Activated gamma-delta T cell treated with Interleukin-2 at 50 U/mL for 16 hours (primary cell): ENCODE measurements around the gene TPX2.

Source experiments
- DNase-seq: peaks from one replicate; pipeline ENCODE4 v3.0.0-alpha.2; 2020

Gene TPX2

DNA sequence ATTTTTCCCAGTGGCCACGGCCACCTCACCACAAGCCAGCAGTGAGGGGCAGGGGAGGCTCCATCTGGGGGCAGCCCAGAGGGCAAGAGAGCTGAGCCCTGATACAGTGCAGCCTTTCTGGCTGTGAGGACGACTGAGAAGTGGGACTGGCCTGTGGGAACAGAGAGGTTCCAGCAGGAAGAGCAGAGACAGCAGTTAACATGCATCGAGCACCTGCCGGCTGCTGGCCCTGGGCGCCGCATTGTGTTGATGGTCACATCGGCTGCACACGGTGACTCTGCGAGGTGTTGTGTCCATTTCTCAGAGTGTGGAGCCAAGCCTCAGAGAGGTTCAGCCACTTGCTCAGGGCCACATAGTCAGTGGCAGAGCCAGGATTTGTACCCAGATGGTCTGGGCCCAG is 96.5 kb downstream of the TPX2 start:
- DNase-seq: no peak

DNA sequence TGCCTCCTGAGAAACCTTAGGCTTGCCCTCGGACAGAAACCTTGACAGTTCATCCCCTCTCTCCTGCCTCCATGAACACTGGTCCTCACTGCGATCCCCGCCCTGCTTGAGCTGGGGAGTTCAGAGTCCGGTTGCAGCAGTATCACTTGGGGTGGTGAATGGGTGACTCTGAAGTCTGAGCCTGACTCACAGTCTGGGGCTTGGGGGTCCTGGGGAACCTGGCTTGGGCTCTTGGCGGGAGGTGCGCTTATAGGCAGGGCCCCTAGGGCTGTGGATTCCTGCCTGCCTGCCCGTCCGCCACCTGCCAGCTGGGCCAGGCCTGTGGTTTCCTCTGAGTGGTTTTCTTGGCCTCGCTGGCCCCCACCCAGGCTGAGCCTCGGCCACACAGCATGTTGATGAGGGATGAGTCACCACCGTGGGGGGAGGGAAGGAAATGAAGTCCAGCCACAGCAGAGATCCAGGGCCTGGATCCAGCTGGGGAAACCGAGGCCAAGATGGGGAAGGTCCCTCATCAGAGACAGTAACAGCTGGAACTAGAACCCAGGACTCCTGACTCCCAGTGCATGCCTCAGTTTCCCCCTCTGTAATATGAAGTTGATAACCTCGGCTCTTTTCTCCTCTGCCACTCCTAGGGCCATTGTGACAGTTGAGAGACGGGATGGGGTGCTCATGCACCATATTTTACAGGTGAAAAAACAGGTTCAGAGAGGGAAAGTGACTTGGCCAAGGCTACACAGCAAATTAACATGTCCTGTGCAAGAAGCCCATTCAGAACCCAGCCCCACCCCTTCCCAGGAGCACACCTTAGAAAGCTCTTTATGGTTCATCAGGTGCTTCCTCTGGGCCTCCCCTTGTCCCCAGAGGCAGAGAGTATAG is 97.1 kb downstream of the TPX2 start:
- DNase-seq: peak; percentile 23

DNA sequence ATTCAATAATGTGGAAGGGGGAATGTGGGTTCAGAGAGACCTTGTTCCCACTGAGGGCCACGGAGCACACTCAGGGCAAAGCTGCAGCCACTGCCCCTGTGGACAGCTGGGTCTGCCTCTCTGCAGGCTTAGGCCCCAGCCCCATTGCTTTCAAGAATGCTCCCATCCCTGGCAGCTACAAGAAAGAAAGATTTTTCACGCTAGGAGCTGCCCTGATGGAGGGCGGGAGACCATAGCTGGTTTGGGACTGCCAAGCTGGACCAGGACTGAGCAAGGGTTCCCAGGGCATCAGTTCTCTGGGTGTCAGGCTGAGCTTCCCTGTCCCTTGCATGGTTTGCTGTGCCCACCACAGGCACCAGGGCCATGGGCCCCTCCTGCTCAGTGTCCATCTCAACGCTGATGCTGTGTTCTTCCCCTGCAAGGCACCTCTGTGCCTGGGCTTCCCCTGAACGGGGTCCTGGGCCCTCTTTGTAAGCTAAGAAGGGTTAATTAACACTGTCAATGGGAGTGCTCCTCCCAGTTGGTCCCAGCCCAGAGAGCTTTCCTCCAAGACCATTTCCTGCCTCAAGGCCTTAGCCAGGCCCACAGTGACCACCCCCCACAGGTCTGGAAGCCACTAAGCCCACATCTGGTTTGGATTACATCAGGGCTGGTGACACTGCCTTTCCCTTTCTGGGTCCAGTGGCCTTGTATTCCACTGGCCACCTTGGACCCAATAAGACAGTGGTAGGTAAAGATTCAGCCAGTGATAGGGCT is 97.9 kb downstream of the TPX2 start:
- no peak for DNase-seq

DNA sequence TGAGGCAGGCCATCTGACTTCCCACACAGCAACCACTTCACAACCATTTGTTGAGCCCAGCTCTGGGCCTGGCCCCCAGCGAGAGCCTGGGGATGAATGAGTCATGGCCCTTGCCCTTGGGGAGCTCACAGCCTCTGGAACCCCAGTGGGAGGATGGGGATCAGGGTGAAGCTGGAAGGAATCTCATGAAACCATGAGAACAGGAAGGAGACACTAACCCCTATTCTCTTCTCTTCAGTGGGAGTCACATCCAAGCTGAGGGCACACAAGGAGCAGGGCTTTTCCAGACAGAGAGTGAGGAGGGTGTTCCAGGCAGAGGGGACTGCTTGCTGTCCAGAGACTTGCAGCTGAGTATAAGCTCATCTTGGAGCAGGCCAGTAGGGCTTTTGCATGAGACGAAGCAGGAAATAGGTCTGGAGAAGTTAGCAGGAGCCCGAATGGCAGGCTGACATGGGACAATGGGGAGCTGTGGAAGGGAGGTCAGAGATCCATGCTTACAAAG is 98.9 kb downstream of the TPX2 start:
- no peak for DNase-seq

DNA sequence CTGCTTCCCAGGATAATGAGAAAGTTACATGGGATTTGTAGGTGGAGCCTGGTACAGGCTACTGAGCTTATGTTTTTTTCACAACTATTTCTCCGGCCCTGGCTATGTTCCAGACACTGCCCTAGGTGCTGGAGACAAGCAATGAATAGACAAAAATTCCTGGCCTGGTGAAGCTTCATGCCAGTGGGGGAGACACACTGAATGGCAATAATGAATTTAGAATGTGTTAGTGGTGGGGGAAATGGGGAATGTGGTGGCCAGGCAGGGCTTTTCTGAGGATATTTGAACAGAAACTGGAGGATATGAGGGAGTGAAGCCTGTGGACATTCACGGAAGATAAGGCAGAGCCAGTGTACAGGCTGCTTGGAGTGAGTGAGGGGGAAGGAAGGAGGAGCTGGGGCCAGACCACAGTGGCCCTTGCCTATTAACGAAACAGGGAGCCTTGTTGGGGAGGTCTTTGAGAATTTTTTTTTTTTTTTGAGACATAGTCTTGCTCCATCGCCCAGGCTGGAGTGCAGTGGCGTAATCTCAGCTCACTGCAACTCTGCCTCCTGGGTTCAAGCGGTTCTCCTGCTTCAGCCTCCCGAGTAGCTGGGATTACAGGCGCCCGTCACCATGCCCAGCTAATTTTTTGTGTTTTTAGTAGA is 99.7 kb downstream of the TPX2 start:
- DNase-seq: no peak

DNA sequence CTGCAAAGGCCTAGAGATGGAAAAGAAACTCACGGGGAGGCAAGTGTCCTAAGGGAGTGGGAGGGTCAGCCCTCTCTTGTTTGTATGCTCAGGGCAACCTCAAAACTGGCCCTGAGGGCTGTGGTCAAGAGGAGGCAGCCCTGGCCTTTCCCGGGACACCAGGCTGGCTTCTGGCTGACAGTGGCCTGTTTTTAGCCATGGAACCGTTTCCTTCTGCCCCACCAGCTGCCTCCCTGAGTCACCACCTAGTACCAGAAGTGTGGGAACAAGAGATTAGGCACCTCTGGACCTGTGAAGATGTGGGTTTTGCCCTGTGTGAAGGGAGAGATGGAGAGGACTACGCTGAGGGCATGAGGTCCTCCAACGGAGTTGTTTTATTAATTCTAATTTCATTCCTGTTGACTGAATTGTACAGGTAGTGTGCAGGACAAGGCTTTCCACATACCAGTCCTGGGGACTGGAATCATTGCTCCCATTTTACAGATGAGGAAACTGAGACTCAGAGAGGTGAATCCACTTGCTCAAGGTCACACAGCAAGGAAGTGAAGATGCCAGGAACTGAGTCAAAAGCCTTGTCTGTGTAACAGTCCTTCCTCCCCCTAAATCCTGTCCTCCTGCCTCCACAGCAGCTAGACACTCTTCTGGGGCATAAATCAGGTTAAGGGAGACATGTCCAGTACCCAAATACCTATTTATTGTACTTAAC is 100.8 kb downstream of the TPX2 start:
- DNase-seq: no peak

DNA sequence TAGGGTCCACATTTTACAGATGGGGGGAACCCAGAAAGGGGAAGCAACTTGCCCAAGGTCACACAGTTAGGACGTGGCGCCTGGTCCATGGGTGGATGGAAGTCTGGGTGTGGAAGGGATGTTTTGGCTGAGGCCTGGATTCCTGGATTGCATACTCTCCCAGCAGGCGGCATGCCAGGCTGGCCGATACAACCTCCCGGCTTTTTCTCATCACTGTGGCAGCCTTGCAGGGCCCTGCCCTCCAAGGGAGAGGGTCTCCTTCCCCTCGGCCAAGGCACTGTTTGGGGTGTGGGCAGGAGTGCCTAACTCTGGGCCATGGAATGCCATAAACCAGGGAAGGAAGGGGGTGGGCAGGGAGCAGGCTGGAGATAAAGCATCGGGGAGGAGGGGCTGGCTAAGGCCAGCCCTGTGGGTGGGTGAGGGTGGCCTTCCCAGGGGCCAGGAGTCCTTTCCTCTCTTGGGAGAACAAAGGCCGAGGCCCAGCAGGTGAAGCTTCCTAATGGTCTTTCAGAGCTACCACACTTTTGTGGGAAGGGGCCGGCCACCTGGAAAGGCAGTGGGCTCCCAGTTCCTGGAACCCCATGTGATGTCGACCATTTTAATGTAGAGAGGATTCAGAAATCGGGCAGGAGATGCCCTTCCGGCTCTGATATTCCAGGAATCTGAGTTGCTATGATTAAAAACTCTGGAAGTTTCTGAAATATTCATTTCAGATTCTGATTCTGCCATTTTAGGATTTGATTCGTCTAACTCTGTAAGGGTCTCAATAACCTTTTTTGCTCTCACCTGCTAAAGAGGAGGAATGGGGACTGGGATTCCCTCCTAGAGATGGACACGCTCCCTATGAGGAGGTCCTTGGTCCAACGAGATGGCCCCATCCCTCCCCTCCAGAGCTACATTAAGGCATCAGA is 102.1 kb downstream of the TPX2 start:
- no peak for DNase-seq

DNA sequence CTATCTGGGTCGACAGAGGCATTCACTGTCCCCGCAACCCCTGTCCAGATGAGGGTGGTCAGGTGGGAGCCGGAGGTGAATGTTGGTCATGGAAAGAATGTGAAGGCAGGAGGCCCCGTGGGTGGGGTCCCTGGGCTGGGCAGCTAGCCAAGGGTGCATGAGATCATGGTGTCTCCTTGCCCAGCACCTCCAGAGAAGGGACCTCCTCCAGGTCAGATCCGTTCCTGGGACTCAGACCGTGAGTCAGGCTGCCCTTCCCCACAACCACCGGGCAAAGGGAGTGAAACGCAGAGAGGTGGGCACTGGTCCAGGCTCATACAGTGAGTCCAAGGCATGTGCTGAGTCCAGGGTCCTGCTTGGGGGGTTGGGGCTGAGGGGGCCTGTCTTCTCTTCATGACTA is 102.8 kb downstream of the TPX2 start:
- no peak for DNase-seq

DNA sequence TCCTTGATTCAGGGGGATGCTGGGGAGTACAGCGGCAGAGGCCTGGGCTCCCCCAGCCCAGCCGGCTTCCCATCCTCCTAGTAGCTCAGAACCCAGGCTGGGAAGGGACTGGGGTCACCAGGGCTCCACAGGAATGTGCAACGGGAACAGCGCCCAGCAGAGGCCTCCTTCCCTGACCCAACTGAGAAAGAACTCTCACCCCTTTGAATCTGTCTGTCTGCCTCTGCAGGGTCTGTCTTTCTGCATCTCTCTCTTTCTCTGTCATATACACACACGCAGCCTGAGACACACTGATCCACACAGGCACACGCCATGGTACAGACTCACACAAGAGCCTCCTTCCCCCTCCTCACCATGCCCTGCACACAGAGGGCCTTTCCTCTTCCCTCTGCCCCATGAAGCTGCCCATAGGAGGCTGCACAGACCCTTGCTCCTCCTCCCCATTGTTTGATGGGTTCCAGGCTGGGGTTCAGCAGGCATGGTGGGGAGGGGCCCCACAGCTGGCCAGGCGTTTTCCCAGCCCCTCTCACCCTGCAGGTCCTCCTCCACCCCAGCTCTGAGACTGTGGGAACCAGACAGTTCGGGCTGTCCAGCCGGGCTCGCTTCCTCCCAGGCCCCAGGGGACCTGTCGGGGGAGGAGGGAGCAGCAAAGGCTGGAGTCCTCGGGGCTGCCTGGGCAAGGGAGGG is 103.5 kb downstream of the TPX2 start:
- no peak for DNase-seq

DNA sequence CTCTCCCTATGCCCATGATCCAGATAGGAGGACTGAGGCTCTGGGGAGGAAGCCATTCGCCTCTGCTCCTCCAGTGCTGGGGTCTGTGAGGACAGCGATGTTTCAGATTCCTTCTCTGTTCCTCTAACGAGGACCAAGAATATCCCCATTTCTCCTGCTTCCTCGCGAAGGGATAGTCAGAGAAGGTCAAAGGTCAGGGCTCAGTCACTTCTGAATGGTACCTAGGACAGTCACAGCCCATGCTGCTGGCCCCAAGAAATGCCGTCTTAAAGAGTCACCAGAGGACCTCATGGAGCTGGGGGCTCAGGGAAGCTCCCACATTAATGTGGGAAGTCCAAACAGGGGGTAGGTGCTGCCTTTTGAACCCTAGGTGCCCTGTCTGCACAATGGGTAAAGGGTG is 104.2 kb downstream of the TPX2 start:
- no peak for DNase-seq

DNA sequence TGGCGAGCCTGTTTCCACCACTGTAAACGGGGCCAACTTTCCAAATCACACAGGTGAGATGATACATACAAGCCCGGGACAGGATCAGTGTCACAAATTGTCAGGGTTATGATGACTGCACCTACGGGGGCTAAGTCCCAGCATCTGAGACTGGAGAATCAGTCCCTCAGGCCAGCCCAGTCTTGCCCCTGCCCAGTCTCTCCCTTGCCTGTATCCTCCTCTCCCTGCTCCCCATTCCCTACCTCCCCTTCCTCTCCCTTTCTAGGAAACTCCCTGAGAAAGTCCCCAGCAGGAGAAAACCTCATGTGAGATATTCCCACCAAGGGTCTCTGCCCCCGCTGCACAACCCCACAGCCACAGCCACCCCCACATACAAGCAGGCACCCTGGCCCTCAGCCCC is 104.8 kb downstream of the TPX2 start:
- no peak for DNase-seq

DNA sequence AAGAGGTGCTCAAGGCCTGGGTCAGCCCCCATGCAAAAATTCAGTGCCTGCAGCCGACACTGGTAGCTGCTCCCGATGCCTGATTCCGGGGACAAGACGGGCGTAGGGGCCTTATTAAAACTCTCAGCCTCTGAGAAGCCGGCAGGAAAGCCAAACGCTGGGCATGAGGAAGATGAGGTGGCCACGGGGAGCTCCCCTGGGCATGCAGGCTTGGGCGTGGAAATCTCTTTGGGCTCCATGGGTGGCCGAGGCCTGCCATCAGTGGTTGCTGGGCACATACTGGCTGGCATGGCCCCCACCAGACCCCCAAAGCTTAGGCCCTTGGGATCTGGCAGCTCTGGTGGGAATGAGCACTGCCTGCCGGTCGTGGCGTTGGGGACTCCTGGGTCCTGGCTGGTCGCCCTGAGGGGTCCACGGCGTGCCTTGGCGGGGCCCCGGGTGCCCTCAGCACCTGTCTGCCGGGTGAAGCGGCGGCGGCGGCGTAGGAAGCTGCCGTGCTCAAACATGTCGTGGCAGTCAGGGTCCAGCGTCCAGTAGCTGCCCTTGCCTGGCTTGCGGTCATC is 105.7 kb downstream of the TPX2 start:
- no peak for DNase-seq

DNA sequence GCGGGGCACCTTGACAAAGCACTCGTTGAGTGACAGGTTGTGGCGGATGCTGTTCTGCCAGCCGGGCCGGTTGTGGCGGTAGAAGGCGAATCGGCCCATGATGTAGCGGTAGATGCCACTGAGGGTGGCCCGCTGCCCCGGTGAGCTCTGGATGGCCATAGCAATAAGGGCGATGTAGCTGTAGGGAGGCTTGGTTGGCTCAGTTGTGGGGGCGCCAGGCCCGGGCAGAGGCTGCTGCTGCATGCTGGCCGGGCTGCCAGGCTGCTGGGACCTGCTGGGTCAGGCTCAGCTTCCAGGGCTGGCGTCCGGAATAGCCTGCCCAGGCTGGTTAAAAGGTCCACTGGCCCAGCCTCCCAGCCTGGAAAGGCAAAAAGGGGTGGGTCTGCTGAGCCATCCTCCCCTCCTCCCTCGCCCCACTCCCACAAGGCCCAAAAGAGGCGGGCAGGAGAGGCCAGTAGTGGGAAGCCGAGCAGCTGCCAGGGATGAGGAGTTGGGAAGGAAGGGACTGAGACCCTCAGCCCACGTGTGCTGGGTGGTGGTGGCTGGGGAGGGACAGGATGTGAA is 106.3 kb downstream of the TPX2 start, which contains the start of gene FOXS1:
Gene FOXS1, minus strand, starts transcription at position 305 of the 564 bp plus-strand sequence. Its CDS starts 62 bp downstream, at position 243.
- DNase-seq: no peak

DNA sequence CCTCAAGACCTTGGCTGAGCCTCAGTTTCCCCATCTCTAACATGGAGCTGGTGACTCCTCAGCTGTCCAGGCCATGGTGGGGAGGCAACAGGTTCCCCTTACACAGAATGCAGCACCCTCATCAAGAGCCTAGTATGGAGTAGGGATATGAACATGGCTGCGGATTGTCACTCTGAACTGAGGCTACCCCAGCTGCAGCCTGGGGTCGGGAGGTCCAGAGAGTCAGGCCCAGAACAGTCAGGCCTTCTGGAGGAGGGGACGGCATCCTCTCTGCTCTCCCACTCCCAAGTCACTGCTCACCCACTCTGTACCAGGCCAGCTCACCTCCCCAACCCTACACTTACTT is 107.7 kb downstream of the TPX2 start:
- DNase-seq: no peak

DNA sequence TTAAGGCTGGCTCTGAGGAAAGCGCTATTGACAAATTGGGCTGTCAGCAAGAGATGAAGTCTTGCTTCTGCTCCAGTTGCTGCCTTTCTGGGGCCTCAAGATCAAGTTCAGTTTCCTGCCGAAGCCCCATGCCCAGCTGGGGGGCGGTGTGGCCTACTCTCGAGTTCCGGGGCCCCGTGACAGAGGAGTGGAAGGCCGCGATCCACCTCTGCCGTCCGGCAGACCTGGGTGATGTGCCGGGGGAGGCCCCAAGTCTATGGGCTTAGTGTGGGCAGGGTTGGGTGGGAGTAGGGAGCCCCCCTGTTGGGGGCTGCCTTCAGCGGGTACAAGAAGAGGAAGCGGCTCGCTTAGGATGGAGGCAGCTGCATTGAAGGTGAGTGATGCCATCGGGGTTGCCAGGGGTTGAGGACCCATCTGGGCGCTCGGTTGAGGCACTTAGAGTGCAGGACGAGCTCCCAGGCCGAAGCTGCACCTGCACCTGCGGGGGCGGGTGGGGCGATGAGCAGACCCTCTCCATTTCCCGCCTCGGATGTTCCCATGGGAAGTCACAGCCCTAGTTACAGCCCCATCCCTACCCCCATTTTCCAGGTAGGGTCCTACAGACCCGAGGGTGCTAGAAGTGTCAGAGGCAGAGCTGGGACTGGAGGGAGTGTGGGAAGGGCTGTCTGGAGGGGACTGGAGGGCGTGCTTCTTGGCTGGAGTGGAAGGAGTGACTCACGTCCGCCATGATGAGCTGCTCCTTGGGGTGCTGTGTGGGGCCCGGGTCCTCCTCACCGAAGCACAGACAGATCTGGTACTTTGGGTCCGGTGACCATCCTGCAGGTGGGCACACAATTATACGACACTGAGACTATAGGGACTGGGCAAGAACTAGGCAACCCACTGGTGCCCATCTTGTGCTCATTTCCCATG is 109.3 kb downstream of the TPX2 start:
- DNase-seq: no peak

DNA sequence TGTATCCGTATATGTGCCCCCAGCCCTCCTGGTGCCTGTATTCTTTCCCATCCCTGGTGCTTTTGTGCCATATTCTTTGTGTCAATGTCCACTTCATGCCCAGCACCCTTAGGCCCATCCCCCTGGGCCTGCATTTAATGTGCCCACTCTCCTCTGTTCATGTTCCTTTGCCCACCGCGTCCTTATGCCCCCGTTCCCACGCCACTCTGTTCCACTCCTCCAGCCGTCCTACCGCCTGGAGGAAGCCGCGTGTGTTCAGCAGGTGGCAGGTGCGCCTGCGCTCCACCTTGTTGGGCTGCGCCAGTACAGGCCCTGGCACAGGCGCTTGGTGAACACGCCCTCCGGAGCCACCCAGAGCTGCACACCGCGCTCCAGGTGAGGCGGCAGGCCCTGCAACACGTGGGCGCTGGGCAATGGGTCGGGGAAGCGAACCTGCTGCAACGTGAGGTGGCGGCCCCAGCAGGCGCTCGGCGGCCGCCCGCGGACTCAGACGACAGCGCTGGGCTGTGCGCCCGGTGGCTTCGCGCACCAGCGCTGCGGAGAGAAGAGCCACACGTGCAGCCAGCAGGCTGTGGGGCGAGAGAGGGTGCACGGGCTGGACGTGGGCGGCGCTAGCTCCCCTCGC is 110.3 kb downstream of the TPX2 start:
- DNase-seq: no peak
